A673 (cell line): ENCODE measurements around the gene ATF7IP2.

ENCODE experiments used
- EZH2 ChIP-seq: fragments of 200-600 bp; sonication (generic); IDR thresholded peaks from 2 replicates; pipeline ENCODE4 v1.6.1; 2017; ENCODE audit warnings: borderline replicate concordance, low read depth, mild to moderate bottlenecking, mixed read lengths, antibody characterized with exemption, low read length; ENCODE audit not compliant: poor library complexity, severe bottlenecking
- TF ChIP-seq, protein P1 (sequence below): fragments of 300-800, 200-600 bp; sonication (generic); conservative IDR thresholded peaks from 2 replicates; pipeline ENCODE4 v1.5.1; 2017; ENCODE audit warnings: low read depth, mild to moderate bottlenecking, antibody characterized with exemption, low read length, moderate library complexity, mixed read lengths

- TF ChIP-seq, protein P1, sequence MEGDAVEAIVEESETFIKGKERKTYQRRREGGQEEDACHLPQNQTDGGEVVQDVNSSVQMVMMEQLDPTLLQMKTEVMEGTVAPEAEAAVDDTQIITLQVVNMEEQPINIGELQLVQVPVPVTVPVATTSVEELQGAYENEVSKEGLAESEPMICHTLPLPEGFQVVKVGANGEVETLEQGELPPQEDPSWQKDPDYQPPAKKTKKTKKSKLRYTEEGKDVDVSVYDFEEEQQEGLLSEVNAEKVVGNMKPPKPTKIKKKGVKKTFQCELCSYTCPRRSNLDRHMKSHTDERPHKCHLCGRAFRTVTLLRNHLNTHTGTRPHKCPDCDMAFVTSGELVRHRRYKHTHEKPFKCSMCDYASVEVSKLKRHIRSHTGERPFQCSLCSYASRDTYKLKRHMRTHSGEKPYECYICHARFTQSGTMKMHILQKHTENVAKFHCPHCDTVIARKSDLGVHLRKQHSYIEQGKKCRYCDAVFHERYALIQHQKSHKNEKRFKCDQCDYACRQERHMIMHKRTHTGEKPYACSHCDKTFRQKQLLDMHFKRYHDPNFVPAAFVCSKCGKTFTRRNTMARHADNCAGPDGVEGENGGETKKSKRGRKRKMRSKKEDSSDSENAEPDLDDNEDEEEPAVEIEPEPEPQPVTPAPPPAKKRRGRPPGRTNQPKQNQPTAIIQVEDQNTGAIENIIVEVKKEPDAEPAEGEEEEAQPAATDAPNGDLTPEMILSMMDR = no peak
- no peak for TF ChIP-seq EZH2
Measured at GRCh38 chr16:10376229-10376628, 9.6 kb upstream of the ATF7IP2 start.
